ENCODE data around the gene CCDC85C. TPM values are rescaled to one million over a fixed set of nuclear protein-coding genes. Genes with fewer than 3 reads are reported as not detected.

Gene CCDC85C
- total RNA-seq: 2.0 and 3.2 TPM in 2 replicates

DNA sequence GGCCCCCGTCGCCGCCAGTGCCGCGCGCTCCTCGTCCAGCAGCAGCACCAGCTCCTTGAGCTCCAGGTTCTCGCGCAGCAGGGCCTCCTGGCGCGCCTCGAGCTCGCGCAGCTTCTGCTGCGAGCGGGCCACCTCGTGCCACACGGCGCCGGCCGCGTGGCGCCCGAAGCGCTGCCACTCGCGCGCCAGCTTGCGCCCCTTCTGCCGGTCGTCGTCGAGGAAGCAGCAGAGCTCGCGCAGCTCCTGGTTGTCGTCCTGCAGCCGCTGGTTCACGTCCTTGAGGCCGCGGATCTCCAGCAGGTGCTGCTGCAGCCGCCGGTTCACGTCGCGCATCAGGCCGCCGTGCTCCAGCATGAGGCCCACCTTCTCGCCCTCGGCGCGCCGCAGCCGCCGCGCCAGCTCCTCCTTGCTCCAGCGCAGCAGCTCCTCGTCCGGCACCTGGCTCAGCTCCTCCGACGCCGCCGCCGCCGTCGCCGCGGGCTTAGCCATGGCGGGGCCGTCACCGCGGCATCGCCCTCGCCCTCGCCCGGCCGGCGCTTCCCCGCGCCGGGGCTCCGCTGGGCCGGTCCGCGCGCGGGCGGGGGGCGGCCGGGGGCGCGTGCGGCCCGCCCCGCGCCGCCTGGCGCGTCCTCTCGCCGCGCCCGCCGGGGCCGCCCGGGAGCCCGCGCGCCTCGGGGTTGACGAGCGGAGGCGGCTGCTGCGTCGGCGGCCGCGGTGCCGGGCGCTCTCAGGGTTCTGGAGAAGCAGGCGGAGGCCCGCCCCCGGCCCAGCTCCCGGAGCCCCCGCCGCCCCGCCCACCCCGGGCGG, at the start of gene CCDC85C:
TSS of gene CCDC85C (minus strand) at position 737 of the 807 bp plus-strand sequence. CDS start at position 489, 248 bp downstream.

DNA sequence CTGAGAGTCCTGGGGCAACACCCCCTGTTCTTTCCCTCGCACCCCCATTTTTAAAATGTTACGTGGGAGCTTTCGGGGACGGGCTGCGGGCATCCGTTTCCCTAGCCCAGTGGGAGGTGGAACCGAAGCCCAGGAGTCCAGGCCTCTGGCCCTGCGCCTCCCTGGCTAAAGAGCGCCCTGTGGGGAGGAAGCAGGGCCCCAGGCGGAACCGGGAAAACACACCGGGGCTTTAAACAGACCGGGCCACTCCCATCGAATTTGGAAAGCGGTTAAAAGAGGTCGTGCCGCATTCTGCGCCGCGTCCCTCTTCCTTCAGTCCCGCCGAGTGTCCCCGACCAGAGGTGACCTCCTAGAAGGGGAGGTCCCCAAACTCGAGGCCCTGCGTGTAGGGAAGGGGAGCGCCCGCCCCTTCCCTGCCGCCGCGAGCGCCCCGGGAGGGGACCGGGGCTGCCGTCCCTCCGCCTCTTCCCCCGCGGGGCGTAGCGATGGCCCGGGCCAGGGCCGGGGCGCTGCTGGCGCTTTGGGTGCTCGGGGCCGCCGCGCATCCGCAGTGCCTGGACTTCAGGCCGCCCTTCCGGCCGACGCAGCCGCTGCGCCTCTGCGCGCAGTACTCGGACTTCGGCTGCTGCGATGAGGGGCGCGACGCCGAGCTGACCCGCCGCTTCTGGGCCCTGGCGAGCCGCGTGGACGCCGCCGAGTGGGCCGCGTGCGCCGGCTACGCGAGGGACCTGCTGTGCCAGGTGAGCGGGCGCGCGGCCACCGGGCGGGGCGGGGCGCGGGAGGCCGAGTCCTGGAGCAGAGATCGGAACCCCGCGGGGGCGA, 40.9 kb upstream of the CCDC85C start, which contains the start of gene HHIPL1:
TSS of gene HHIPL1 (plus strand) at position 407 of the 822 bp plus-strand sequence. CDS start at position 486, 79 bp downstream.

DNA sequence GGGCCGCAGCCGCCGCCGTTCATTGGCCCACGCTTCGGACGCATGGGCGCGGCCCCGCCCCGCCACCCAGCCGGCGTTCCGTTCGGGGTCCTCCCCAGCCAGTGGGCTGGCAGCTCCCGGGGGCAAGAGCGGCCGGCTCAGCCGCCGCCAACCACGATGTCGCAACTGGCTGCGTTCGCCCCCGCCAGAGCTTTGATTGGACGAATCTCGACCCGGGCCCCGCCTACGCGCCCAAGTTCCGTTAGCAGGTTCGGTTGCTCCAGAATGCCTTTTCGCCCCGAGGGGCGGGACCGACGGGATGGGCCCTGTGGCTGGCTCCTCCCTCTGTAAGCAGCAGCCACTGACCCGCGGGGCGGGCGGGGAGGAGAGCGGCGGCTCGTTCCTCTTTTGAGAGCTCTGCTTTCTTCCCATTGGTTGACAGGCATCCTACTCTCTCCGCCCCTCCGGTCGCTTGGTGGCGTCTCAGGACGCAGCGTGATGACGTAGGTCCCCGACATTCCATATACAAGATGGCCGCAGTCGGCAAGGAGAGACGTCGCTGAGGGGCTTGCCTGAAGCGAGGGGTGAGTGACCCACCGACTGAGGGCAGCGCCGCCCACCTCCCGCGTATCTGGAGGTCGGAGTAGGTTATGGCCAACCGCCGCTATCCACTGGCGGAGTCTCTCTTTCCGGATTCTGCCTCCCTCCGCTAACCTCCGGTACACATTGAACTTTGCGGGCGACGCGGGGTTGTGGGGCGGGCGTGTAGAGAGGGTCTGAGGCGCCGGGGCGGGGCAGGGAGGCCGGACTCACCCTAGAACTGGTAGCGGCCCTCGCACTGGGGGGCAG, 122.9 kb downstream of the CCDC85C start, which contains the start of gene CCNK:
TSS of gene CCNK (plus strand) at position 493 of the 828 bp plus-strand sequence. CDS start 11,269 bp downstream, outside the sequence.

DNA sequence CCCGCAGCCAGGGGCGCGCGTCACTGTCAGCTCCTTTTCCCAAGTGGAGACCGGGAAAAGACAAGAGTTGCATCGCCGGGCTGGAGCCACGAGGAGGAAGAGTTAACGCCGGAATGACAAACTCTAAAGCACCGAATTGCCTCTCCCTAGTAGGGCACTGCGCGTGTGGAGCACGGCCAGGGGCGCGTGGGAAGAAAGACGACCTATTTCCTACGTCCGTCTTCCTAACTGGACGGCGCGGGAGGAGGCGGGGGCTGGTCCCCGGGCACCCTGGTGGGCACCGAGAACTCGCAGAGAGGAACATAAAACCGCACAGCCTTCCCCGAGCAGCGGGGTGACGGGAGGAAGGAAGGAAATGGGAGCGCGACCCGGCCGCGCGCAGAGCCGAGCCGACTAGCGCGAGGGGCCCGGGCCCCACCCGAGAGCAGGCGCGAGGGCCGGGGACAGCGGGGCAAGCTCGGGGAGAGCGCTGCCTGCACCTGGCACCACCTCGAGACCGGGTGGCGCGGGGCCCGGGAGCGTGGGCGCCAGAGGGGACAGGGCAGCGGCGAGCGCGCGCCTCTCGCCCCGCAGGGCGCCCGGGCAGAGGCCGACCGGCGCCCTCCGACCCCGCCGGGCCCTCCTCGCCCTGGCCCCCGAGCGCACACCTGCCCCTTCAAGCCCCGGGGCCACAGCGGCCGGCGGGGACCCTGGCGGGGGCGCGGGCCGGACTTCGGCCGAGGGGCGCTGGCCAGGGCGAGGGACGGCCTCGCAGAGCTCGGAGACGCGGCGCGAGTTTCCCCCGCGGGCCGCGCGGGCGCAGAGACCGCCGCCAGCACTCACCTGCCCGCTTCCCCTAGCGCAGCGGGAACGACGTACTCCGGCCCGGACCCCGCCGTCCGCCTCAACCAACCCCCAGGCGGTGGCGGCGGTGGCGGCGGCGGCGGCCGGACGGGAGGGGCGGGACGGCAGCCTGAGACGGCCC, 123.8 kb downstream of the CCDC85C start, which contains the start of gene SETD3:
TSS of gene SETD3 (minus strand) at position 954 of the 964 bp plus-strand sequence. CDS start 15,054 bp downstream, outside the sequence.

Other genes starting within 250 kb of the CCDC85C start
- 24.0 and 30.4 TPM in 2 replicates for gene SETD3, start 123.3 kb downstream of the CCDC85C start, total RNA-seq
- gene CCNK, start 122.8 kb downstream of the CCDC85C start, total RNA-seq: 17.0 and 29.2 TPM in 2 replicates
- 8.5 and 8.6 TPM in 2 replicates for gene HHIPL1, start 40.9 kb upstream of the CCDC85C start, total RNA-seq
- gene CYP46A1, start 80.1 kb upstream of the CCDC85C start, total RNA-seq: 0.47 and 1.4 TPM in 2 replicates
- 84.0 and 251 TPM in 2 replicates for gene EML1, start 189.2 kb upstream of the CCDC85C start, total RNA-seq

All from bronchial smooth muscle cell (primary cell).